HUES48 (cell line): ENCODE data around the gene SLC16A3.

Experiments
- H3K27ac ChIP-seq: one replicate; pipeline ENCODE4 v1.7.0; 2013; ENCODE audit warnings: low read depth, low read length, inconsistent platforms
- H3K27me3 ChIP-seq: 2 replicates; pipeline ENCODE4 v1.6.1; 2013; ENCODE audit warnings: mild to moderate bottlenecking, low read length; ENCODE audit not compliant: control insufficient read depth, insufficient read depth
- H3K36me3 ChIP-seq: 2 replicates; pipeline ENCODE4 v1.6.1; 2013; ENCODE audit warnings: low read length; ENCODE audit not compliant: control insufficient read depth, insufficient read depth
- H3K4me1 ChIP-seq: 2 replicates; pipeline ENCODE4 v1.6.1; 2013; ENCODE audit warnings: mild to moderate bottlenecking, low read length; ENCODE audit not compliant: control insufficient read depth, insufficient read depth
- H3K4me3 ChIP-seq: 2 replicates; pipeline ENCODE4 v1.5.1; 2013; ENCODE audit warnings: mild to moderate bottlenecking, low read depth, low read length
- H3K9ac ChIP-seq: 2 replicates; pipeline ENCODE4 v1.6.1; 2013; ENCODE audit warnings: mild to moderate bottlenecking, low read depth, low read length, moderate library complexity
- H3K9me3 ChIP-seq: 2 replicates; pipeline ENCODE4 v1.6.1; 2013; ENCODE audit warnings: low read length; ENCODE audit not compliant: control insufficient read depth, insufficient read depth

The SLC16A3 gene

GRCh38 chr17:82234211-82235055 is 5.6 kb downstream of the SLC16A3 start:
- no peak overlapping the region for H3K4me3 ChIP-seq
- no peak overlapping the region for H3K9ac ChIP-seq

GRCh38 chr17:82235056-82235774 is 6.4 kb downstream of the SLC16A3 start:
- peaks cover 3% of the 10 kb centered on the region; the same call in 1 of the 2 replicates for H3K4me1 ChIP-seq
- no peaks in the 10 kb centered on the region; the same call in 1 of the 2 replicates for H3K36me3 ChIP-seq
- no peak overlapping the region for H3K27ac ChIP-seq
- H3K27me3 ChIP-seq, result peaks cover 21% of the 10 kb centered on the region
- H3K9me3 ChIP-seq, result no peaks in the 10 kb centered on the region
- H3K4me3 ChIP-seq, result no peak overlapping the region
- no peak overlapping the region for H3K9ac ChIP-seq

More at GRCh38 chr17:82234211-82235055, 5.6 kb downstream of the SLC16A3 start:
- Histone ChIP-seq H3K9me3 (no peaks in the 10 kb centered on the region), H3K27me3 (peaks cover 29% of the 10 kb centered on the region), H3K4me1 (peaks cover 3% of the 10 kb centered on the region; the same call in 1 of the 2 replicates), H3K36me3 (no peaks in the 10 kb centered on the region; the same call in 1 of the 2 replicates), H3K27ac (no peak overlapping the region)

GRCh38 chr17:82235775-82236141 is 6.9 kb downstream of the SLC16A3 start:
- no peak overlapping the region for H3K9ac ChIP-seq
- H3K27ac ChIP-seq, result no peak overlapping the region
- peaks cover 3% of the 10 kb centered on the region; the same call in 1 of the 2 replicates for H3K4me1 ChIP-seq

GRCh38 chr17:82236142-82236971 is 7.5 kb downstream of the SLC16A3 start:
- Histone ChIP-seq H3K27ac (no peak overlapping the region), H3K27me3 (peaks cover 12% of the 10 kb centered on the region), H3K4me1 (peaks cover 3% of the 10 kb centered on the region; the same call in 1 of the 2 replicates), H3K9ac (no peak overlapping the region), H3K9me3 (no peaks in the 10 kb centered on the region), H3K4me3 (no peak overlapping the region), H3K36me3 (peaks cover 2% of the 10 kb centered on the region)

More at GRCh38 chr17:82235775-82236141, 6.9 kb downstream of the SLC16A3 start:
- no peak overlapping the region for H3K4me3 ChIP-seq
- no peaks in the 10 kb centered on the region for H3K9me3 ChIP-seq
- H3K36me3 ChIP-seq, result no peaks in the 10 kb centered on the region; the same call in 1 of the 2 replicates
- H3K27me3 ChIP-seq, result peaks cover 16% of the 10 kb centered on the region

- H3K9ac ChIP-seq, result no peak overlapping the region
- H3K4me1 ChIP-seq, result peaks cover 3% of the 10 kb centered on the region; the same call in 1 of the 2 replicates
- peaks cover 3% of the 10 kb centered on the region for H3K27me3 ChIP-seq
- H3K27ac ChIP-seq, result no peak overlapping the region
- H3K9me3 ChIP-seq, result no peaks in the 10 kb centered on the region
- H3K4me3 ChIP-seq, result no peak overlapping the region
- peaks cover 3% of the 10 kb centered on the region for H3K36me3 ChIP-seq
Observed at GRCh38 chr17:82237083-82237745, 8.4 kb downstream of the SLC16A3 start.

GRCh38 chr17:82237746-82238471 is 9.1 kb downstream of the SLC16A3 start:
- no peak overlapping the region for H3K9ac ChIP-seq
- peaks cover 3% of the 10 kb centered on the region; the same call in 1 of the 2 replicates for H3K4me1 ChIP-seq
- H3K27me3 ChIP-seq, result no peaks in the 10 kb centered on the region
- H3K27ac ChIP-seq, result no peak overlapping the region
- no peaks in the 10 kb centered on the region for H3K9me3 ChIP-seq
- H3K36me3 ChIP-seq, result peaks cover 8% of the 10 kb centered on the region
- H3K4me3 ChIP-seq, result no peak overlapping the region

- H3K27ac ChIP-seq, result no peak overlapping the region
- no peak overlapping the region for H3K9ac ChIP-seq
- no peaks in the 10 kb centered on the region for H3K27me3 ChIP-seq
- H3K9me3 ChIP-seq, result no peaks in the 10 kb centered on the region
- H3K4me1 ChIP-seq, result peaks cover 3% of the 10 kb centered on the region; the same call in 1 of the 2 replicates
- peaks cover 16% of the 10 kb centered on the region for H3K36me3 ChIP-seq
- H3K4me3 ChIP-seq, result no peak overlapping the region
Observed at GRCh38 chr17:82238472-82239201, 9.8 kb downstream of the SLC16A3 start.

GRCh38 chr17:82239401-82239925 is 10.6 kb downstream of the SLC16A3 start:
- Histone ChIP-seq H3K9me3 (no peaks in the 10 kb centered on the region), H3K4me3 (no peak overlapping the region), H3K9ac (no peak overlapping the region), H3K27ac (no peak overlapping the region), H3K36me3 (peaks cover 24% of the 10 kb centered on the region), H3K27me3 (no peaks in the 10 kb centered on the region), H3K4me1 (peaks cover 3% of the 10 kb centered on the region; the same call in 1 of the 2 replicates)

- H3K9ac ChIP-seq, result no peak overlapping the region
- H3K27ac ChIP-seq, result no peak overlapping the region
- H3K36me3 ChIP-seq, result peaks cover 30% of the 10 kb centered on the region
Observed at GRCh38 chr17:82239926-82240505, 11.2 kb downstream of the SLC16A3 start.

More at GRCh38 chr17:82239926-82240505, 11.2 kb downstream of the SLC16A3 start:
- no peaks in the 10 kb centered on the region for H3K27me3 ChIP-seq
- no peaks in the 10 kb centered on the region for H3K9me3 ChIP-seq
- H3K4me3 ChIP-seq, result no peak overlapping the region
- H3K4me1 ChIP-seq, result peaks cover 3% of the 10 kb centered on the region; the same call in 1 of the 2 replicates
